GM12801 (cell line): Measurements from ENCODE around the gene GSTO2.

ENCODE experiments used
- TF ChIP-seq, protein P1 (sequence below): IDR thresholded peaks from one replicate; pipeline ENCODE4 v1.5.1; 2011; ENCODE audit warnings: control low read depth; ENCODE audit not compliant: insufficient read length; ENCODE audit errors: extremely low read depth

GSTO2 gene

DNA sequence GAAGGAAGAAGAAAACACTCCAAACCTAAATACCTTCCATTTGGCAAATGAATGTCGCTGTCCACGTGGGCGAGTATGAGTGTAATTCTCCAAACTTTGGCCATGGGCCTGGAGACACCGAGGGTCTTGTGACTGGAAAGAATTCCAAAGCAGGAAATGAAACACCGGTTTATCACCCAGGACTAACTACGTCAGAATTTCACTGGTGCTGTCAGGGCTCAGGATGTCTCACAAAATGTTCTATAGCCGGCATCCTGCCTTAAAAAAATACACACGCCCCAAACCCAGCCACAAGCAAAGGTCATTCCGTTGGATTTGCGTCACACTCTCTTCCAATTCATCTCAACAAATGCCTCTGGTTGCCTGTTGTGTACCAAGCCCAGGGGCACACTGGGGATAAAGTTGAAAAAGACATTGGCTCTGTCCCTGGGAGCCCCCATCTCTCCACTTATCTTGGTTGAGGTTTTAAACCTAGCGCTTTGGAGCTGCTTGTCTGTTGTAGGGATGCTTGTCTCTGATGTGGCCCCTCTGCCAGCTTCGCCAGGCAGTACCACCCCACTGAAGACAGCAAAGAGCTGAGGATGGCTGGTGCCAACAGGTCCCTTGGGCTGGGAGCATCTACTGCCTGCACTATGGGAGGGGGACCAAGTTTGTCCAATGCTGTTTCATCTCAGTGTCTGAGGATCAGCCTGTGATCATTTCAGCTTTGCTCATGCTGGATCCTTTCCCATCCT lies 31.2 kb downstream of the GSTO2 start:
- TF ChIP-seq, protein P1, sequence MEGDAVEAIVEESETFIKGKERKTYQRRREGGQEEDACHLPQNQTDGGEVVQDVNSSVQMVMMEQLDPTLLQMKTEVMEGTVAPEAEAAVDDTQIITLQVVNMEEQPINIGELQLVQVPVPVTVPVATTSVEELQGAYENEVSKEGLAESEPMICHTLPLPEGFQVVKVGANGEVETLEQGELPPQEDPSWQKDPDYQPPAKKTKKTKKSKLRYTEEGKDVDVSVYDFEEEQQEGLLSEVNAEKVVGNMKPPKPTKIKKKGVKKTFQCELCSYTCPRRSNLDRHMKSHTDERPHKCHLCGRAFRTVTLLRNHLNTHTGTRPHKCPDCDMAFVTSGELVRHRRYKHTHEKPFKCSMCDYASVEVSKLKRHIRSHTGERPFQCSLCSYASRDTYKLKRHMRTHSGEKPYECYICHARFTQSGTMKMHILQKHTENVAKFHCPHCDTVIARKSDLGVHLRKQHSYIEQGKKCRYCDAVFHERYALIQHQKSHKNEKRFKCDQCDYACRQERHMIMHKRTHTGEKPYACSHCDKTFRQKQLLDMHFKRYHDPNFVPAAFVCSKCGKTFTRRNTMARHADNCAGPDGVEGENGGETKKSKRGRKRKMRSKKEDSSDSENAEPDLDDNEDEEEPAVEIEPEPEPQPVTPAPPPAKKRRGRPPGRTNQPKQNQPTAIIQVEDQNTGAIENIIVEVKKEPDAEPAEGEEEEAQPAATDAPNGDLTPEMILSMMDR: no peak

DNA sequence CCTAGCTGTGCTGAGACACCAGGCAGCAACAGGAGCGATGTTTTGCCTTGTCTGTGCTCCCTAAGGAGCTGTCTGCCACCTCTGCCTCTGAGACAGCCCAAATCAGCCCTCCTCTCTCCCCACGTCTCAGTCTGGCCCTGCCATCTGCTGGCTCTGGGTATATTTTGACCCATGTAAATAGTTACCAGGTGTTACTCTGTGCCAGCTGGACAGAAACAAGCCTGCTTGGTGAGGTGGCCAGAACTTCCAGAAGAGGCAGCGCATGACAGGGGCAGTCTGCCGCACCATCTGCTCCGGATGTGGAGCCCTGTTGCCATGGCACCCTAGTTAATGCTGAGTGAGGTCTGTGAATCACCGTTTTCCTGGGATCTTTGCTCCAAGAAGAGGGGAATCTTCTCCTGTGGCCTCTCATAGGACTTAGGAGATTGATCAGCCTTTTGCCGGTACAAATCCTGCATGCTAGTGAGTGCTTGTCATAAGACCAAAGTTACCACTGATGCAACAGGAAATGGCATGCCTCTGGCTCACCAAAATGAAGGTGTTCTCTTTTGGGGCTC lies 31.8 kb downstream of the GSTO2 start:
- TF ChIP-seq, protein P1: no peak

DNA sequence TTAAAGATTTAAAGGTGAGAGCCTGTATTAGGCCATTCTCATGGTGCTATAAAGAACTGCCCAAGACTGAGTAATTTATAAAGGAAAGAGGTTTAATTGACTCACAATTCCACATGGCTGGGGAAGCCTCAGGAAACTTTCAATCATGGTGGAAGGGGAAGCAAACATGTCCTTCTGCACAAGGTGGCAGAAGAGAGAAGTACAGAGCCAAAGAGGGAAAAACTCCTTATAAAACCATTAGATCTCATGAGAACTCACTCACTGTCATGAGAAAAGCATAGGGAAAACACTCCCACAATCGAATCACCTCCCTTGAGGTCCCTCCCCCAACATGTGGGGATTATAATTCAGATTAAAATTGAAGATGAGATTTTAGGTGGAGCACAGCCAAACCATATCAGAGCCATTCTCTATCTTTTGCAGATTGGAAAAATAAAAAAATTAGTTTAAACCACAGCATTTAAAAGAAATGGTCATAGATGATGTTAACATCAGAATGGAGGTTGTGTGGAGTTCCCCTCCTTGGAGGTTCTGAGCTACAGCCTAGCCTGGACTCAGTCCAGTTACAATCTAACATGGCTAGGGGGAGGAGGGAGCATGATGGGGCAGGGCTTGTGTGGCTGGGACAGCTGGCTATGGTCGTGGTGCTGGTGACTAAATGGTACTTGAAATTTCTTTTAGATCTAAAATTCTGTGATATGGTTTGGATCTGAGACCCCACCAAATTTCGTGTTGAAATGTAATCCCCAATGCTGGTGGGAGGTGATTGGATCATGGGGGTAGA lies 33.1 kb downstream of the GSTO2 start:
- TF ChIP-seq, protein P1: no peak

DNA sequence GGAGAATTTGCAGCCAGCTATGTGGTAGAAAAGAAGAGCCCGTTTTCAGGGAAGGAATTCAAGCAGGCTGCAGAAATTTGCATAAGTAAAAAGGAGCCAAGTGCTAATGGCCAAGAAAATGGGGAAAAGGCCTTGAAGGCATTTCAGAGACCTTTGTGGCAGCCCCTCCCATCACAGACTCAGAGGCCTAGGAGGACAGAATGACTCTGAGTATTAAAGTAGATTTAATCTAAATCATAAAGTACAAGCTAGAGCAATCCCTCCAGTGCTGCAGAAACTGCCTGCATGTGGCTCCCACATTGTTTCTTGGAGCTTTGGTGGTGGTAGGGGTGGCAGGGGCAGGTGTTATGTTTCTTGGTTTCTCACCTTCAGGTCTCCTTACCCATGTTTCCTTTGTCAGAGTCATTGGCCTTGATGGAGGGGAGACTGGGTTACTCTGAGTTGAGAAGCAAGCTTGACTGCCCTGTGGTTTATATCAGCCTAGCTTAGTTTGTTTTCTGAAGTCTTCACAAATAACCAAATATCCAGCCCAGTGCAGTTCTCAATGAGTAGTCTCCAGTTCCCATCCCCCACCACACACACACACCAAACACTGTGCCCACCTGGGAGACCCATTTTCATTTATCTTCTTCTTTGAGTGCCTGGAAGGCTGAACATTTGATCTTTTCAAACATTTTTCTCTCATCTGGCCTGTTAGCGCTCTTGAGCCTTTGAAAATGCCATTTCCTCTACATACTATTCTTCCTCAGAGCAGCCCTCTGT lies 34.8 kb downstream of the GSTO2 start:
- TF ChIP-seq, protein P1: no peak

DNA sequence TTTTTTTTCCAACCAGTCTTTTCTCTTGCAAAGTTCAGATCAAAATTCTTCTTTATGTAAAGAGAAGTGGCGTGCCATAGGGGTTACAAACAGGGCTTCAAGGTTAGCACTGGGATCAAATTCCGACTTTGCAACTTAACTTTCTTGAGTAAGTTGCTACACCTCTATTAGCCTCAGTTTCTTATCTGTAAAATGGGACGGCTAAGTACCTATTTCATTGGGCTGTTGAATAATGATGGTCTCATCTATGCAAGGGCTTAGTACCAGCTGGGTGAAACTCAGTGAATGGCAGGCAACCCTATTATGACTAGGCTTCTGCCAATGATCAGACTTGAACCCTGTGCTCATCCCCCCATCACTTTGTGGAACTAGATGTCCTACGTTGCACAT lies 35.4 kb downstream of the GSTO2 start:
- TF ChIP-seq, protein P1: no peak

DNA sequence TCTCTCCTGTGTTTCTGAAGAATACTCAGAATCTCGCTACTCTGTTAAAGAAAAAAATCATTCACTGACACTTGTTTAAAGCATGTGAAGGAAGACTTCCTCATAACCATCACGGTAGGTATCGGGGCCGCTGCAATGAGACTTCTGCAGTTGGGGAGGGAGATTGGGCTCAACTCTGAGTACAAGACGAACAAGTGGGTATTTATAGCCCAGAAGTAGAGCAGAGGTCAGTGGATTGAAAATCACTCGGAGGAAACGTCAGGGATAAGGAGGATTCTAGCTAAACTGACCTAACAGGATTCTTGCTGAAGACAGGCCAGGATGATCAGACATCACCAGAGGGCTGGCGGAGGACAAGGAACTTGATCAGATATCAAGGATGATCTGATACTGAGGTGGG lies 35.9 kb downstream of the GSTO2 start:
- TF ChIP-seq, protein P1: no peak

DNA sequence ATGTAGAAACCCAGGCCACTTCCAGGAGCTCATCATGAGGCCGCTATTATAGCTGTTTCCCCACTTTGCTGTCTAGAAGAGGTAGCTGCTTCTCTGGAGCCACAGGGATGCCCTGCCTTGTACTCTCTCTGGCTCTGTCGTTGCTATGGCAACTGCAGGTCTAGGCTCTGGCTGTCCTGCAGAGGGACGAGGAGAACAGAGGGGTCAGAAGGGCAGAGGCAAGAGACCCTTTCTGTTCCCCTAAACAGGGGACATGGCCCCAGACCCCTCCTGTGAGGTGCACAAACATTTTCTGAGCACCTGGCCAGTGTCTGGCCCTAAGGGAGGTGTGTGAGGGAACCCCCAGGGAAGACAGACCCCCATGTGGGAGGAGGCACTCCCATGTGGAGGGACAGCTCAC lies 37.9 kb downstream of the GSTO2 start:
- TF ChIP-seq, protein P1: no peak
